Measurements from ENCODE around the gene ZNF74.

GRCh38 chr22:20392983-20393704 is 807 bp upstream of the ZNF74 start:
- TF ChIP-seq CTCF (IDR thresholded peaks at IDR 0.05) (no peak), EZH2 (IDR thresholded peaks at IDR 0.05) (no peak)

Measured in neural progenitor cell (in vitro differentiated cells).